Cortex of kidney (tissue), 1 donor: ENCODE measurements around the gene WDR83.
"Not testable (repeated sequence)": the region's sequence is repeated elsewhere in the genome, so short reads cannot be mapped to it uniquely, and the experiment has no call there.

Experiments used
- DNase-seq: peaks from one replicate; lab custom pipeline; 2025; lab: John Stamatoyannopoulos, UW

Gene WDR83

GRCh38 chr19:12666265-12667048 is at the start of gene WDR83, which contains the start of gene MAN2B1:
Gene WDR83 (plus strand): TSS chr19:12666807. CDS start chr19:12669791, 2,984 bp downstream.
Gene MAN2B1 (minus strand): TSS chr19:12666742. CDS start chr19:12666701, 41 bp downstream.
- DNase-seq = no peak

GRCh38 chr19:12617646-12618045 is 49.0 kb upstream of the WDR83 start:
- no peak for DNase-seq

- DNase-seq = not testable (repeated sequence)
These were observed 45.2 kb upstream of the WDR83 start for GRCh38 chr19:12621253-12622024.

- DNase-seq = no peak
These were observed 43.1 kb upstream of the WDR83 start for GRCh38 chr19:12623361-12624031.

- DNase-seq = no peak
These were observed 39.6 kb upstream of the WDR83 start for GRCh38 chr19:12626958-12627357.

GRCh38 chr19:12628040-12629022 is 38.3 kb upstream of the WDR83 start:
- no peak for DNase-seq

GRCh38 chr19:12629215-12629614 is 37.4 kb upstream of the WDR83 start:
- DNase-seq = no peak

GRCh38 chr19:12636631-12637030 is 30.0 kb upstream of the WDR83 start:
- no peak for DNase-seq

GRCh38 chr19:12638611-12639182 is 27.9 kb upstream of the WDR83 start:
- DNase-seq = no peak

- DNase-seq = no peak
These were observed 26.6 kb upstream of the WDR83 start for GRCh38 chr19:12639901-12640613.

GRCh38 chr19:12641456-12641855 is 25.2 kb upstream of the WDR83 start:
- DNase-seq = no peak

GRCh38 chr19:12642506-12642905 is 24.1 kb upstream of the WDR83 start:
- DNase-seq = no peak

GRCh38 chr19:12643716-12644115 is 22.9 kb upstream of the WDR83 start:
- not testable (repeated sequence) for DNase-seq

GRCh38 chr19:12646551-12646950 is 20.1 kb upstream of the WDR83 start:
- DNase-seq = no peak

- no peak for DNase-seq
These were observed 19.6 kb upstream of the WDR83 start for GRCh38 chr19:12647047-12647446.

GRCh38 chr19:12647490-12648071 is 19.0 kb upstream of the WDR83 start:
- DNase-seq = no peak

GRCh38 chr19:12648088-12648487 is 18.5 kb upstream of the WDR83 start:
- DNase-seq = no peak

- DNase-seq = no peak
These were observed 16.7 kb upstream of the WDR83 start for GRCh38 chr19:12649941-12650340.

GRCh38 chr19:12652219-12652618 is 14.4 kb upstream of the WDR83 start:
- no peak for DNase-seq

- DNase-seq = no peak
These were observed 11.1 kb upstream of the WDR83 start for GRCh38 chr19:12655546-12655945.
